Measurements from ENCODE around the gene AKR1C8.

Gene AKR1C8

GRCh38 chr10:5107860-5108526 lies 77.0 kb downstream of the AKR1C8 start:
- H3K27ac ChIP-seq = no peak overlapping the region
- TF ChIP-seq, protein P1, sequence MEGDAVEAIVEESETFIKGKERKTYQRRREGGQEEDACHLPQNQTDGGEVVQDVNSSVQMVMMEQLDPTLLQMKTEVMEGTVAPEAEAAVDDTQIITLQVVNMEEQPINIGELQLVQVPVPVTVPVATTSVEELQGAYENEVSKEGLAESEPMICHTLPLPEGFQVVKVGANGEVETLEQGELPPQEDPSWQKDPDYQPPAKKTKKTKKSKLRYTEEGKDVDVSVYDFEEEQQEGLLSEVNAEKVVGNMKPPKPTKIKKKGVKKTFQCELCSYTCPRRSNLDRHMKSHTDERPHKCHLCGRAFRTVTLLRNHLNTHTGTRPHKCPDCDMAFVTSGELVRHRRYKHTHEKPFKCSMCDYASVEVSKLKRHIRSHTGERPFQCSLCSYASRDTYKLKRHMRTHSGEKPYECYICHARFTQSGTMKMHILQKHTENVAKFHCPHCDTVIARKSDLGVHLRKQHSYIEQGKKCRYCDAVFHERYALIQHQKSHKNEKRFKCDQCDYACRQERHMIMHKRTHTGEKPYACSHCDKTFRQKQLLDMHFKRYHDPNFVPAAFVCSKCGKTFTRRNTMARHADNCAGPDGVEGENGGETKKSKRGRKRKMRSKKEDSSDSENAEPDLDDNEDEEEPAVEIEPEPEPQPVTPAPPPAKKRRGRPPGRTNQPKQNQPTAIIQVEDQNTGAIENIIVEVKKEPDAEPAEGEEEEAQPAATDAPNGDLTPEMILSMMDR (IDR thresholded peaks at IDR 0.05) = no peak
- H3K4me3 ChIP-seq = no peak overlapping the region
- no peak for DNase-seq (ENCODE audit: low spot score)

- no peak for DNase-seq (ENCODE audit: low spot score)
- Histone ChIP-seq H3K4me3 (no peak overlapping the region), H3K27ac (no peak overlapping the region)
- TF ChIP-seq, protein P1 (IDR thresholded peaks at IDR 0.05) = no peak
These were observed 78.4 kb downstream of the AKR1C8 start for GRCh38 chr10:5106553-5106952.

DNA sequence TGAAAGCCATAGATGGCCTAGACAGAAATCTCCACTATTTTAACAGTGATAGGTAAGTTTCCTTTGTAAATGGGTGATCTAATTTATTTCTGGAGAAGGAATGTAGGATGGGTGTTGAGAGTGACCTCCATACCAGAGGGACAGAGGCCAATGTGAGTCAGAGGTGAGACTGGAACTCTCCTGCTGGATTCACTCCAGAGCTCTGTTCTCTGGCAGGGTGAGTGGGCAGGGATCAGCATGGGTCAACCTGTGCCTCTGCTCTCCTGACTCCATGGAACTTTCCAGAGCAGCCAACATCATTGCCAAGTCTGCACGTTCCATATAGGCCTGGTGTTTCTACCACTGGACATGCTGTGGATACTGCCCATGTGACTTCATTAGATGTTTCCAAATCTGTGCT lies 79.3 kb downstream of the AKR1C8 start:
- Histone ChIP-seq H3K27ac (no peak overlapping the region), H3K4me3 (no peak overlapping the region)
- no peak for DNase-seq (ENCODE audit: low spot score)
- TF ChIP-seq, protein P1 (IDR thresholded peaks at IDR 0.05) = no peak
